HG03095 (cell line): ENCODE results near the gene COX19.

Source experiments
- ATAC-seq: cut with Tn5 transposase; IDR thresholded peaks from one replicate; pipeline ENCODE4 v1.9.1; 2021; ENCODE audit warnings: moderate library complexity; ENCODE audit not compliant: unreplicated experiment

The COX19 gene

GRCh38 chr7:979886-980571 is 4.7 kb upstream of the COX19 start:
- ATAC-seq = no peak

- ATAC-seq = no peak
Measured at GRCh38 chr7:979151-979550, 3.8 kb upstream of the COX19 start.

- ATAC-seq = no peak
Measured at GRCh38 chr7:978416-979091, 3.2 kb upstream of the COX19 start.

GRCh38 chr7:978049-978346 is 2.6 kb upstream of the COX19 start:
- no peak for ATAC-seq

- ATAC-seq = no peak
Measured at GRCh38 chr7:977326-978048, 2.1 kb upstream of the COX19 start.

- ATAC-seq = no peak
Measured at GRCh38 chr7:976901-977325, 1.6 kb upstream of the COX19 start.

GRCh38 chr7:975702-976473 is 539 bp upstream of the COX19 start:
- no peak for ATAC-seq

GRCh38 chr7:974172-974571 is 1.2 kb downstream of the COX19 start:
- no peak for ATAC-seq

GRCh38 chr7:973312-973711 is 2.0 kb downstream of the COX19 start:
- no peak for ATAC-seq

GRCh38 chr7:972676-973309 is 2.6 kb downstream of the COX19 start:
- no peak for ATAC-seq

- ATAC-seq = no peak
Measured at GRCh38 chr7:972110-972509, 3.2 kb downstream of the COX19 start.

GRCh38 chr7:970744-971143 is 4.6 kb downstream of the COX19 start:
- ATAC-seq = no peak

GRCh38 chr7:969403-969802 is 5.9 kb downstream of the COX19 start:
- no peak for ATAC-seq

GRCh38 chr7:968205-969105 is 6.9 kb downstream of the COX19 start:
- no peak for ATAC-seq

- no peak for ATAC-seq
Measured at GRCh38 chr7:967361-968082, 7.8 kb downstream of the COX19 start.

GRCh38 chr7:966291-967069 is 8.9 kb downstream of the COX19 start:
- no peak for ATAC-seq

GRCh38 chr7:964401-965231 is 10.7 kb downstream of the COX19 start:
- ATAC-seq = no peak
